HEK293 (cell line): ENCODE measurements around the gene GMDS.

Experiments
- CTCF ChIA-PET: fragments of 350-600 bp; formaldehyde crosslinking; extraction: SDS; loops from one replicate; lab custom pipeline; 2021; ENCODE audit warnings: antibody characterized with exemption; lab: Yijun Ruan, JAX
- POLR2A ChIA-PET: fragments of 300-600 bp; formaldehyde crosslinking; extraction: SDS; loops from one replicate; lab custom pipeline; 2020; ENCODE audit warnings: antibody characterized with exemption, inconsistent platforms; lab: Yijun Ruan, JAX
- H3K27ac ChIP-seq: fragments of 200-500 bp; sonication (Bioruptor generic); 2 replicates; pipeline ENCODE4 v1.5.1; 2014; ENCODE audit warnings: low read depth, low read length, control low read depth, inconsistent platforms; ENCODE audit errors: extremely low read depth
- H3K36me3 ChIP-seq, 2 experiments: fragments of 200-500 bp in 1 of 2; sonication (Bioruptor generic) in 1 of 2; 1 replicate in 1 of 2; 2 replicates in 1 of 2; pipeline ENCODE4 v1.5.1; 2014 to 2017; ENCODE audit warnings: inconsistent platforms in 2 of 2, low read length in 2 of 2; ENCODE audit not compliant: control insufficient read depth in 2 of 2, insufficient read depth in 1 of 2
- H3K4me1 ChIP-seq: fragments of 200-500 bp; sonication (Bioruptor generic); 2 replicates; pipeline ENCODE4 v1.5.1; 2014; ENCODE audit warnings: mild to moderate bottlenecking, low read length, inconsistent platforms; ENCODE audit not compliant: control insufficient read depth, insufficient read depth
- H3K4me3 ChIP-seq: 2 replicates; pipeline ENCODE4 v1.5.1; 2011; ENCODE audit warnings: low read depth, mild to moderate bottlenecking, control low read depth, low read length, moderate library complexity
- H3K9me3 ChIP-seq: fragments of 200-500 bp; sonication (Bioruptor generic); 2 replicates; pipeline ENCODE4 v1.5.1; 2014; ENCODE audit warnings: low read depth, low read length, inconsistent platforms; ENCODE audit not compliant: control insufficient read depth, insufficient read depth
- ATF2 ChIP-seq: fragments of 450-650 bp; formaldehyde crosslinking; IDR thresholded peaks from 2 replicates; pipeline ENCODE4 v1.5.1; 2016; ENCODE audit warnings: missing biosample characterization, missing genetic modification characterization, low read depth
- KLF16 ChIP-seq: fragments of 450-650 bp; formaldehyde crosslinking; IDR thresholded peaks from 2 replicates; pipeline ENCODE4 v1.5.1; 2017; ENCODE audit warnings: missing biosample characterization, missing genetic modification characterization
- OSR2 ChIP-seq: fragments of 450-650 bp; formaldehyde crosslinking; IDR thresholded peaks from 2 replicates; pipeline ENCODE4 v1.5.1; 2016; ENCODE audit warnings: missing biosample characterization, missing genetic modification characterization
- PBX3 ChIP-seq: sonication (generic); formaldehyde crosslinking; IDR thresholded peaks from 2 replicates; pipeline ENCODE4 v1.8.1; 2022; ENCODE audit warnings: mild to moderate bottlenecking, moderate library complexity, missing genetic modification reagents
- SALL2 ChIP-seq: fragments of 450-650 bp; formaldehyde crosslinking; IDR thresholded peaks from 2 replicates; pipeline ENCODE4 v1.5.0; 2017; ENCODE audit warnings: missing biosample characterization, mild to moderate bottlenecking, missing genetic modification characterization, borderline replicate concordance
- SP2 ChIP-seq: fragments of 450-650 bp; formaldehyde crosslinking; IDR thresholded peaks from 2 replicates; pipeline ENCODE4 v1.5.1; 2016; ENCODE audit warnings: missing biosample characterization, missing genetic modification characterization
- ZBTB21 ChIP-seq: fragments of 450-650 bp; formaldehyde crosslinking; IDR thresholded peaks from 2 replicates; pipeline ENCODE4 v1.5.1; 2017; ENCODE audit warnings: missing biosample characterization, missing genetic modification characterization
- ZFP3 ChIP-seq: fragments of 450-650 bp; formaldehyde crosslinking; IDR thresholded peaks from 2 replicates; pipeline ENCODE4 v1.5.1; 2016; ENCODE audit warnings: low read depth, missing biosample characterization, missing genetic modification characterization
- ZFP37 ChIP-seq: fragments of 450-650 bp; formaldehyde crosslinking; IDR thresholded peaks from 2 replicates; pipeline ENCODE4 v1.5.1; 2016; ENCODE audit warnings: missing biosample characterization, missing genetic modification characterization
- ZNF112 ChIP-seq: fragments of 450-650 bp; formaldehyde crosslinking; IDR thresholded peaks from 2 replicates; pipeline ENCODE4 v1.5.0; 2017; ENCODE audit warnings: missing biosample characterization, missing genetic modification characterization
- ZNF174 ChIP-seq: fragments of 450-650 bp; formaldehyde crosslinking; IDR thresholded peaks from 2 replicates; pipeline ENCODE4 v1.5.0; 2017; ENCODE audit warnings: missing biosample characterization, mild to moderate bottlenecking, missing genetic modification characterization
- ZNF292 ChIP-seq: fragments of 450-650 bp; formaldehyde crosslinking; IDR thresholded peaks from 2 replicates; pipeline ENCODE4 v1.5.1; 2016; ENCODE audit warnings: low read depth, missing biosample characterization, missing genetic modification characterization, borderline replicate concordance
- ZNF335 ChIP-seq: fragments of 450-650 bp; formaldehyde crosslinking; conservative IDR thresholded peaks from 2 replicates; pipeline ENCODE4 v1.5.1; 2016; ENCODE audit warnings: missing biosample characterization, missing genetic modification characterization
- ZNF391 ChIP-seq: fragments of 450-650 bp; formaldehyde crosslinking; IDR thresholded peaks from 2 replicates; pipeline ENCODE4 v1.5.1; 2016; ENCODE audit warnings: low read depth, missing biosample characterization, missing genetic modification characterization, borderline replicate concordance
- ZNF513 ChIP-seq: fragments of 450-650 bp; IDR thresholded peaks from 2 replicates; pipeline ENCODE4 v1.5.1; 2018; ENCODE audit warnings: missing biosample characterization, missing genetic modification characterization
- ZNF521 ChIP-seq: fragments of 450-650 bp; formaldehyde crosslinking; IDR thresholded peaks from 2 replicates; pipeline ENCODE4 v1.5.1; 2017; ENCODE audit warnings: missing biosample characterization, mild to moderate bottlenecking, missing genetic modification characterization
- ZNF530 ChIP-seq: fragments of 450-650 bp; formaldehyde crosslinking; IDR thresholded peaks from 2 replicates; pipeline ENCODE4 v1.5.1; 2016; ENCODE audit warnings: low read depth, missing biosample characterization, missing genetic modification characterization
- ZNF544 ChIP-seq: fragments of 450-650 bp; formaldehyde crosslinking; IDR thresholded peaks from 2 replicates; pipeline ENCODE4 v1.5.0; 2017; ENCODE audit warnings: missing biosample characterization, missing genetic modification characterization
- ZNF558 ChIP-seq: fragments of 450-650 bp; formaldehyde crosslinking; IDR thresholded peaks from 2 replicates; pipeline ENCODE4 v1.5.1; 2016; ENCODE audit warnings: missing biosample characterization, missing genetic modification characterization
- ZNF623 ChIP-seq: fragments of 450-650 bp; formaldehyde crosslinking; IDR thresholded peaks from 2 replicates; pipeline ENCODE4 v1.5.1; 2016; ENCODE audit warnings: missing biosample characterization, missing genetic modification characterization
- ZNF626 ChIP-seq: fragments of 450-650 bp; sonication (Bioruptor Pico); formaldehyde crosslinking; IDR thresholded peaks from 2 replicates; pipeline ENCODE4 v1.5.1; 2018; ENCODE audit warnings: missing biosample characterization, missing genetic modification characterization, inconsistent platforms
- ZNF777 ChIP-seq: fragments of 450-650 bp; formaldehyde crosslinking; IDR thresholded peaks from 2 replicates; pipeline ENCODE4 v1.5.1; 2017; ENCODE audit warnings: missing biosample characterization, missing genetic modification characterization, borderline replicate concordance
- ZNF830 ChIP-seq: fragments of 450-650 bp; IDR thresholded peaks from 2 replicates; pipeline ENCODE4 v1.5.0; 2018; ENCODE audit warnings: missing biosample characterization, missing genetic modification characterization, low read depth, mild to moderate bottlenecking, moderate library complexity
- TF ChIP-seq, protein P1 (sequence below): fragments of 450-650 bp; formaldehyde crosslinking; IDR thresholded peaks from 2 replicates; pipeline ENCODE4 v1.5.1; 2017; ENCODE audit warnings: missing biosample characterization, mild to moderate bottlenecking, missing genetic modification characterization, moderate library complexity
- TF ChIP-seq, protein P2 (sequence below): fragments of 450-650 bp; formaldehyde crosslinking; IDR thresholded peaks from 2 replicates; pipeline ENCODE4 v1.5.1; 2017; ENCODE audit warnings: missing biosample characterization, missing genetic modification characterization

The GMDS gene

DNA sequence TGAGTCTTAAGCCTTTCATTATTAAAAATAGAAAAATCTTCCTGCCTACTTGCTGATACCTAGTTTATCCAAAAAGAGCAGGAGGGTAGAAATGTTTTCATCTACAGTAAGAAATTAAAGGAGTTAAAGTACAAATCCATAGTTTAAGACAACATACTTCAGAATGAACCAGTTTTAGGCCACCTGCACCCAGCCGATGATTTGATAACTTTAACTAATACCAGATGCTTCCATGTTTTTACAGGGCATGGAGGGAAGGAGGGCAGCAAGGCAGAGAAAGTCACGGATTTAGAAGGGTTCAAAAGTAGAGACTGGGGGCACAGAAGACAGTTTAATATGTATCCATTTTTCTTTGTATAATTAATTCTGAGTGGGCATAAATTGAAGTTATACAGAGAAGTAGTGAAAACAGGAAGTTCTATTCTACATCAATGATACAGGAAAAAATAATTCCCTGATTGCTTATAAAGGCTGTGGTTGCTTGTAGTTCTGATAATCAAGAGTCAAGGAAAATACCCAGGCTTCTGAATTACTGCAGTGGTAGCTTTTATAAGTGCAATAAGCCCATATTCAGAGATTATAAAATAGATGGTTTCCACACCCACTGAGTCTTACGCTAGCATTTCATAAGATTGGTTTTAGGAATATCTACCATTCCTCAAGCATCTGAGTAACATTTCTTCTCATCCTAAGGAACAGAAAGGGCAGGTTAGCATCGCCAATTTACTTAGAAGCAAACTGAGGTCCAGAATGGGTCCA lies 72.0 kb downstream of the GMDS start:
- no peak overlapping the region for H3K27ac ChIP-seq
- TF ChIP-seq, protein P1, sequence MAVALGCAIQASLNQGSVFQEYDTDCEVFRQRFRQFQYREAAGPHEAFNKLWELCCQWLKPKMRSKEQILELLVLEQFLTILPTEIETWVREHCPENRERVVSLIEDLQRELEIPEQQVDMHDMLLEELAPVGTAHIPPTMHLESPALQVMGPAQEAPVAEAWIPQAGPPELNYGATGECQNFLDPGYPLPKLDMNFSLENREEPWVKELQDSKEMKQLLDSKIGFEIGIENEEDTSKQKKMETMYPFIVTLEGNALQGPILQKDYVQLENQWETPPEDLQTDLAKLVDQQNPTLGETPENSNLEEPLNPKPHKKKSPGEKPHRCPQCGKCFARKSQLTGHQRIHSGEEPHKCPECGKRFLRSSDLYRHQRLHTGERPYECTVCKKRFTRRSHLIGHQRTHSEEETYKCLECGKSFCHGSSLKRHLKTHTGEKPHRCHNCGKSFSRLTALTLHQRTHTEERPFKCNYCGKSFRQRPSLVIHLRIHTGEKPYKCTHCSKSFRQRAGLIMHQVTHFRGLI, result no peak
- TF ChIP-seq, protein P2, sequence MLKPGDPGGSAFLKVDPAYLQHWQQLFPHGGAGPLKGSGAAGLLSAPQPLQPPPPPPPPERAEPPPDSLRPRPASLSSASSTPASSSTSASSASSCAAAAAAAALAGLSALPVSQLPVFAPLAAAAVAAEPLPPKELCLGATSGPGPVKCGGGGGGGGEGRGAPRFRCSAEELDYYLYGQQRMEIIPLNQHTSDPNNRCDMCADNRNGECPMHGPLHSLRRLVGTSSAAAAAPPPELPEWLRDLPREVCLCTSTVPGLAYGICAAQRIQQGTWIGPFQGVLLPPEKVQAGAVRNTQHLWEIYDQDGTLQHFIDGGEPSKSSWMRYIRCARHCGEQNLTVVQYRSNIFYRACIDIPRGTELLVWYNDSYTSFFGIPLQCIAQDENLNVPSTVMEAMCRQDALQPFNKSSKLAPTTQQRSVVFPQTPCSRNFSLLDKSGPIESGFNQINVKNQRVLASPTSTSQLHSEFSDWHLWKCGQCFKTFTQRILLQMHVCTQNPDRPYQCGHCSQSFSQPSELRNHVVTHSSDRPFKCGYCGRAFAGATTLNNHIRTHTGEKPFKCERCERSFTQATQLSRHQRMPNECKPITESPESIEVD (tag by site-specific recombination), result 0 out of 2 replicates have a peak, but pooled peaks have one; percentile 22
- TF ChIP-seq ZNF292 (tag by site-specific recombination) (no peak), ZNF391 (no peak), ZNF544 (tag by site-specific recombination) (no peak), ZNF335 (tag by site-specific recombination) (no peak), SALL2 (tag by site-specific recombination) (no peak), ZFP3 (tag by site-specific recombination) (no peak)
- TF ChIP-seq, all 188 proteins: peak for 1
- no peaks in the 10 kb centered on the region; a peak in 1 of 3 replicates for H3K36me3 ChIP-seq
- no peak overlapping the region for H3K4me3 ChIP-seq
- CTCF ChIA-PET, result no interaction called here
- POLR2A ChIA-PET, result interaction anchor here (0.6 kb wide), 1 partner anchor 564 kb away, joined by 3 read pairs; the partner anchor contains the start of gene FOXC1
- peaks cover 3% of the 10 kb centered on the region for H3K4me1 ChIP-seq
- H3K9me3 ChIP-seq, result no peaks in the 10 kb centered on the region

DNA sequence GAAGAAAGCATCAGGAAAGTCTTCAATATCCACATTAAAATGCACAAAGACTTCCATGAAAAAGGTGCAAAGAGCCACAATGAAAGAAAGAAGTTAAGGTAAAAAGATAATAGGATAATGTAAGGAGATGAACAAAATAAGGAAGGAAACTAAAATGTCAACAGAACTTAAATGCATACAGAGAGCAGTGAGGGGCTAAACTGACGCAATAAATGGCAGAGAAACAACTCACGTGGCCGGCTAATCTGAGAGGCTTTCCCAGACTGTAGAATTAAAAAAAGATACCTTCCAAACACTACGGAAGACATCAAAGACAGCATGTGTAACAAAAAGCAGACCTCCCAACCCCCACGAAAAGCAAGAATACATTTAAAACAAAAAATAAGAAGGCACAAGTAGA lies 73.7 kb downstream of the GMDS start:
- peaks cover 3% of the 10 kb centered on the region for H3K4me1 ChIP-seq
- H3K27ac ChIP-seq, result no peak overlapping the region
- POLR2A ChIA-PET, result no interaction called here
- no peaks in the 10 kb centered on the region; a peak in 1 of 3 replicates for H3K36me3 ChIP-seq
- H3K9me3 ChIP-seq, result no peaks in the 10 kb centered on the region
- no peak overlapping the region for H3K4me3 ChIP-seq
- TF ChIP-seq ZNF521 (tag by site-specific recombination) (no peak), ZNF558 (tag by site-specific recombination) (no peak), ZNF112 (no peak), ZBTB21 (tag by site-specific recombination) (0 out of 2 replicates have a peak, but pooled peaks have one; percentile 32), PBX3 (no peak), SP2 (tag by site-specific recombination) (no peak), KLF16 (no peak)
- TF ChIP-seq, all 188 proteins: peak for 1
- CTCF ChIA-PET, result no interaction called here

DNA sequence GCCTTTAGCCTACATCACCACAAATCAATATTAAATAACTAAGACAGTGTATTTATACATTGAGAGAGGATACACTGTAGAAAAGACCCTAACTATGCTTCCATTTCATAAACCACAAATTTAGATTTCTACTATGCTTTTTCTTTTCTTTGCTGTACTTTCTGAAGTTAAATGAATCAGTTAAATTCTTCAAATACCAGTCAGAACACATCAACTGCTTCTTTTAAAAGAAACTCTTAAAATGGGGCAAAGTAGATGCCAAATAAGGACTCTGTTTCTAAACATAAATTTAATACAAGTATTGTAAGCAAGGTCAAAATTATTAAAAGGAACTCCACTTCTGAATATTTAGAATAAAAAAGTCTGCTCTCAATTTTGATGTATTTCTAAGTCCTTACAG lies 76.9 kb downstream of the GMDS start:
- Histone ChIP-seq H3K9me3 (no peaks in the 10 kb centered on the region), H3K4me3 (no peak overlapping the region), H3K27ac (no peak overlapping the region), H3K36me3 (no peaks in the 10 kb centered on the region; a peak in 1 of 3 replicates), H3K4me1 (peaks cover 3% of the 10 kb centered on the region)
- POLR2A ChIA-PET, result no interaction called here
- CTCF ChIA-PET, result interaction anchor here (0.7 to 0.8 kb wide), 2 partner anchors 16 to 64 kb away, joined by 3 read pairs; no protein-coding TSS in a partner anchor
- no peak for TF ChIP-seq OSR2 (tag by site-specific recombination)
- TF ChIP-seq ZNF174 (tag by site-specific recombination), result no peak
- TF ChIP-seq ZNF513, result no peak
- no peak for TF ChIP-seq ZNF777 (tag by site-specific recombination)
- no peak for TF ChIP-seq ZFP37 (tag by site-specific recombination)
- TF ChIP-seq ZNF530 (tag by site-specific recombination), result no peak
- TF ChIP-seq ZNF626, result no peak
- no peak for TF ChIP-seq ZNF830 (tag by site-specific recombination)
- no peak for TF ChIP-seq ZNF623 (tag by site-specific recombination)
- TF ChIP-seq ATF2, result no peak
